GOT3 (cell line): ENCODE data around the gene G6PC3.
"Not testable (repeated sequence)": the region's sequence is repeated elsewhere in the genome, so short reads cannot be mapped to it uniquely, and the experiment has no call there.

Experiments
- DNase-seq: peaks from one replicate; lab custom pipeline; 2025; ENCODE audit warnings: mixed read lengths; lab: John Stamatoyannopoulos, UW

The G6PC3 gene

GRCh38 chr17:44082256-44082927, 11.9 kb downstream of the G6PC3 start:
- no peak for DNase-seq

- DNase-seq, result no peak
Observed at GRCh38 chr17:44083250-44083849, 12.8 kb downstream of the G6PC3 start.

GRCh38 chr17:44084131-44084538, 13.6 kb downstream of the G6PC3 start:
- no peak for DNase-seq

DNA sequence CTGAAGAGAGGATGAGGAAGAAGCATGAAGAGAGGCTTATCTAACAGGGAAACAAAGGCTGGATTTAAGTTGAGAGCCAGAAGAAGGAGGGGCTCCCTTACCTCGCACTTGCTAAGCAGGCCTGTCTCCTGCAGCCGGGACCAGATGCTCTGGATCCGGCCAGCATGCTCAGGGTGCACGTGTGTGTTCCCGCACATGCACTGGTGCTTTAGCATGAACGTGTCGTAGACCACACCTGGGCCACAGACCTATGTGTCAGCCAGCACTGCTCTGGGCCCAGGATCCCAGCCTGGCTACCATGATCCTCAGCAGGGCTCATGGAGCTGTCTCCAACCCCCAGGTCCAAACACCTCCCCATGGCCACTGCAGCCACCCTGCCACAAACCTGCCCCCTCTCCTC, 14.4 kb downstream of the G6PC3 start:
- no peak for DNase-seq

GRCh38 chr17:44085908-44086307, 15.4 kb downstream of the G6PC3 start:
- DNase-seq, result no peak

- peak; percentile 62 for DNase-seq
Observed at GRCh38 chr17:44086364-44087311, 16.1 kb downstream of the G6PC3 start.

- no peak for DNase-seq
Observed at GRCh38 chr17:44087319-44087718, 16.8 kb downstream of the G6PC3 start.

DNA sequence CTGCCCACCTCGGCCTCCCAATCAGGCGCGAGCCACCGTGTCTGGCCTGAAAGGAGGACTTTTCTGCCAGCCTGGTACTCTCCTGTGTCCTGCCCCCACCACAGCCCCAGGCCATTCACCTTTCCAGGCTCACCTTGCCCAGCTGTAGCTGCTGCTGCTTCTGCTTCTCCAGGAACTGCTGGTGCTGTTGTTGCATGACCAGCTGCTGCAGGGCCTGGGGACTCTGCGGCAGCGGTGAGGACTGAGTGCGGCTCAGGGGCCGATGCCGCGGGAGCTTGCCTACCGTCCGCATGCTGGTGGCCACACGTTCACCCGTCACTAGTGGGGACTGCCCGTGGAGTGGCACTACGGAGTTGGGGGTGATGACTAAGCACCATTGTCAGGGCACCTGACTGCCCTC, 17.7 kb downstream of the G6PC3 start:
- DNase-seq, result no peak

DNA sequence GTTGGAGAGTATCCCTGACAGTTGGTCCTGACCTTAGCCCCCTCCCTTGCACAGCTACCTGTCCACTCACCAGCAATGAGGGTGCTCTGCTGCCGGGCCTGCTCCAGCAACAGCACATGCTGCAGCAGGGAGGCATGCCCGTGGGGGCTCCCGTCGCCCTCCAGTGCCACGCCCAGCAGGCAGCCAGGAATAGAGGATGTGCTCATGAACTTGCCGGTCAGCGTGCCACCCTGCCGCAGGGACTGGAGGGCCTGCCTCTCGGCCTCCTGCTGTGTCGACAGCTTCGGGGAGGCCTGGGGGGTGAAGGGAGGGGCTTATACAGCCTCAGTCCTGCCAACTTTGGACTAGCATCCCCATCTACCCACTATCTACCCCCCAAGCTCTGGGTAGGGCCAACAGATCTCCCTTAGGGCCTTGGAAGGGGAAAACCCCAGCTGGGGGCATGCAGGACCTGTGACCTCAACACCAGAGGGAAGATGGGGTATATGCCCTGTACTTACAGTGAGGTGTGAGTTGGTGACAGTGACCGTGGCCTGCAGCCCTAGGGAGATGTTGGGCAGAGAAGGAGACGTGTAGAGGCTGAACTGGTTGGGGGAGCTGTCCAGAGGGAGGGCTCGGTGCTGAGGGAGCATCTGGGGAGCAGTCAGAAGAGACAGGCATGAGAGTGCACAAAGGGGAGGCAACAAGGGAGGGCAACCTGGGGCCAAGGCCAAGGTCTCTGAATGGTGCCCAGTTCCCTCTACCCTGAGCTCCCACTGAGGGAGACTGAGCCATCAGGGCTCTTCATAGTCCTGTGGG, 20.9 kb downstream of the G6PC3 start:
- DNase-seq, result no peak

GRCh38 chr17:44092051-44092450, 21.5 kb downstream of the G6PC3 start:
- no peak for DNase-seq

GRCh38 chr17:44093231-44093900, 22.8 kb downstream of the G6PC3 start:
- DNase-seq, result no peak

GRCh38 chr17:44094701-44095387, 24.3 kb downstream of the G6PC3 start:
- DNase-seq, result no peak

GRCh38 chr17:44095388-44095646, 24.8 kb downstream of the G6PC3 start:
- no peak for DNase-seq

GRCh38 chr17:44095647-44096496, 25.3 kb downstream of the G6PC3 start:
- DNase-seq, result no peak

DNA sequence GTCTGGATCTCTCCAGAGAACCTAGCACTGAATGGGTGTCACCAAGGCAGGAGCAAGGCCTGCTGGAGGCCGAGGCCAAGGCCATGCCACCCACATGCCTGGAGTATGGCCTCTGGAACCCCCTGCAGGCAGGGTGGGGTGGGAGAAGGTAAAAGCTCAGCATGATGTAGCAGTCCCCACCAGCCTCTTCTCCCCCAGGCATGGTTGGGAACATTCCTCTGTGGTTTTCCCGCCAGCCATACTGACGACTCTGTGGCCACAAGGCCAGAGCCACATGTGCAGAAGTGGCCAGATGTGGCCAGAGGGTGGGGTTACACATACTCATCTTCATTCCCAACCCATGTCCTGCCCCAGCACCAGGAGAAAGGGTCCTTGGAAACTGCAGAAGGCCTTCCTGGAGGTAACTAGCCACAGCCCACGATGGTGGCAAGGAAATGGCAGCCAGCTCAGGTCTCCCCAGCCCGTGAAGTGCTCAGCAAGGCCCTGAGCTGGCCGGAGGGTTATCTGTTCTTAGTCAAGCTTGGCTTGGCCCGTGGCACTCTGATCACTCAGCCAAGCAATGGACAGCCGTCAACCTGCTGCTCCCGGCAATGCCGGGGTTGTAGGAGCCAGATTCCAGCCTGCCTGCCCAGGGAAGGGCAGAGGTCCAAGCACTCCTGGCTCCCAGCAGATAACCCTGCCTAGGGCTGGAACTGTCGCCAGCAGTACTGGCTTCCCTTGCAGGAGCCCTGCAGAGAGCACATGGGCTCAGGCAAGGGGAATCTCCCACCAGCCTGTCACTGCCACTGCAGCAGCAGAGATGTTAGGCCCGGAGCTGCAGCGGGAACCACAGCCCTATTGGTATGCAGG, 26.8 kb downstream of the G6PC3 start:
- DNase-seq, result no peak

GRCh38 chr17:44101858-44102257, 31.3 kb downstream of the G6PC3 start:
- DNase-seq, result not testable (repeated sequence)

DNA sequence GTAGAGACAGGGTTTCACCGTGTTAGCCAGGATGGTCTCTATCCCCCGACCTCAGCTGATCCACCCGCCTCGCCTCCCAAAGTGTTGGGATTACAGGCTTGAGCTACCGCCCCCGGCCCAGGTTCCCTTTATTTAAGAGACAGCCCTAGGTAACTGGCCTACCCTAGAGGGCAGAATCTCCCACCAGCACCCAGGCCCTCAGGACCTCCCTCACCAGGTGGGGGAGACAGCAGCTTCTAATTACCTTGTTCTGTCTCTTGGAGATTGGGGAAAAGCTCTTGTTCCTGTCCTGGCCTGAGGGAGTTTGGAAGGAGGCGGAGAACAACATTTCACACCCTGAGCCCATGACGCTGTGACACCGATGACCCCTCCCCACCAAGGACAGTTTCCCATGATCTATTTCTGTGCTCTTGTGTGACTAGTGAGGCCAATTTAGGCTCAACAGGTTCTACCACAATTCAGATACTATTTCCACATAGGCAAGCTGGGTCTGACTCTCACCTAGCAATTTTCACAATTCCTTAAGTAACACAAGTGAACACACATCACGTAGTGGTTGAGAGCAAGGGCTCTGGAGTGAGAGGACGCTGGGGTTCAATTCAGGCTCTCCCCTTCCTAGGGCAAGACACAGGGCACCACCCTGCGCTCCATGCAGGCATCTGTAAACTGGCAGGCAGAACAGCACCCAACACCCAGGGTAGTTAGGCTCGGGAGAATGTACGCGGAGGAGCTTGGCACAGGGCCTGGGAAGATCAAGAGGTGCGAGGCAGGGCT, 32.5 kb downstream of the G6PC3 start:
- no peak for DNase-seq

DNA sequence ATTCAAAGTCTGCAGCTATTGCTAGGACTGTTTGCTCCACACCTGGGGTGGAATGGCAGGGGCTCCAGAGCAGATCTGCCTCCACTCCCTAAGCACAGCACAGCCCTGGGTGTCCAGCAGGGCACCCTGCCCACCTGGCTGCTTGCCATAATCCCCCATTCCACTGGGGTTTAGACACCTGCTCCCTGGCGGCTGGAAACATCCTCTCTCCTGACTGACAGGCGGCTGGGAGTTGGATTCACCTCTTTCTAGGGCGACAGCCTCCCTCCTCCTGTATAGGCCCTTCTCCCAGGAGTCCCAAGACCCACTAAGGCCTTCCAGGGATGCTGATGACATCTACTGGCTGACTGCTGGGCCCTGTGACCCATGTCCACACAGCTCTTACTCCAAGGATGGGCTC, 34.9 kb downstream of the G6PC3 start:
- DNase-seq, result no peak
